H1 (cell line): Measurements from ENCODE around the gene ARHGEF28. TPM values are rescaled to one million over a fixed set of nuclear protein-coding genes. Genes with fewer than 3 reads are reported as not detected.

ENCODE experiments used
- CTCF ChIA-PET: fragments of 300-600 bp; sonication (Branson Sonifier 250); formaldehyde crosslinking; loops from one replicate; lab custom pipeline; 2021; ENCODE audit not compliant: partially characterized antibody; lab: Charles Lee
- POLR2A ChIA-PET: fragments of 300-600 bp; sonication (Branson Sonifier 250); formaldehyde crosslinking; loops from one replicate; lab custom pipeline; 2021; ENCODE audit warnings: inconsistent platforms; ENCODE audit not compliant: partially characterized antibody; lab: Charles Lee
- DNase-seq, 2 experiments: peaks; one replicate each; pipeline versions ENCODE4 v3.0.0 to v3.0.0-alpha.2; 2010 to 2022; ENCODE audit warnings: low spot score in 2 of 2, low read depth in 1 of 2, mixed read lengths in 1 of 2
- FAIRE-seq: peaks from 2 replicates; lab custom pipeline; 2011; peaks lifted over from hg19 to GRCh38; lab: Jason Lieb, UNC
- H2AFZ ChIP-seq: 2 replicates; pipeline ENCODE4 v1.8.1; 2012; ENCODE audit warnings: low read length, inconsistent platforms
- H2AK5ac ChIP-seq: 2 replicates; pipeline ENCODE4 v1.6.1; 2013; ENCODE audit warnings: low read depth, low read length
- H2BK120ac ChIP-seq: replicated peaks from 2 replicates; pipeline ENCODE3; 2013; ENCODE audit warnings: low read depth, low read length, inconsistent platforms
- H2BK12ac ChIP-seq: 2 replicates; pipeline ENCODE4 v1.6.1; 2013; ENCODE audit warnings: low read depth, low read length
- H2BK15ac ChIP-seq: 2 replicates; pipeline ENCODE4 v1.6.1; 2013; ENCODE audit warnings: low read length
- H2BK20ac ChIP-seq: 2 replicates; pipeline ENCODE4 v1.6.1; 2013; ENCODE audit warnings: low read length
- H2BK5ac ChIP-seq: 2 replicates; pipeline ENCODE4 v1.6.1; 2013; ENCODE audit warnings: low read depth, low read length
- H3K14ac ChIP-seq: 2 replicates; pipeline ENCODE4 v1.6.1; 2013; ENCODE audit warnings: inconsistent platforms; ENCODE audit not compliant: insufficient read length
- H3K18ac ChIP-seq: 2 replicates; pipeline ENCODE4 v1.6.1; 2013; ENCODE audit warnings: low read length; ENCODE audit errors: extremely low read depth
- H3K23ac ChIP-seq: 2 replicates; pipeline ENCODE4 v1.6.1; 2013; ENCODE audit warnings: inconsistent platforms; ENCODE audit not compliant: insufficient read length
- H3K23me2 ChIP-seq: 2 replicates; pipeline ENCODE4 v1.6.1; 2013; ENCODE audit warnings: low read depth, low read length
- H3K27ac ChIP-seq: 2 replicates; pipeline ENCODE4 v1.6.1; 2011; ENCODE audit warnings: low read depth, low read length, inconsistent platforms
- H3K27me3 ChIP-seq, 4 experiments: replicated peaks in 1 of 4; 1 replicate in 1 of 4; 2 replicates in 3 of 4; pipeline versions ENCODE4 v1.6.1 to v1.8.1; 2011 to 2013; ENCODE audit warnings: low read length in 3 of 4, mild to moderate bottlenecking in 3 of 4, inconsistent platforms in 2 of 4, mixed read lengths in 2 of 4, moderate library complexity in 1 of 4; ENCODE audit not compliant: control insufficient read depth in 3 of 4, insufficient read depth in 3 of 4; ENCODE audit errors: extremely low read depth in 1 of 4
- H3K36me3 ChIP-seq, 4 experiments: 2 replicates each; pipeline versions ENCODE4 v1.6.1 to v1.8.1; 2011 to 2013; ENCODE audit warnings: mild to moderate bottlenecking in 4 of 4, low read length in 3 of 4, moderate library complexity in 2 of 4, control low read depth in 1 of 4, inconsistent platforms in 1 of 4; ENCODE audit not compliant: insufficient read depth in 4 of 4, control insufficient read depth in 2 of 4
- H3K4ac ChIP-seq: replicated peaks from 2 replicates; pipeline ENCODE3; 2013; ENCODE audit warnings: low read length, low read depth, mixed read lengths, inconsistent platforms; ENCODE audit not compliant: insufficient read length
- H3K4me1 ChIP-seq, 4 experiments: replicated peaks in 1 of 4; 1 replicate in 1 of 4; 2 replicates in 3 of 4; pipeline versions ENCODE4 v1.6.1 to v1.8.1; 2011 to 2013; ENCODE audit warnings: low read length in 3 of 4, inconsistent platforms in 2 of 4, mixed read lengths in 1 of 4; ENCODE audit not compliant: insufficient read depth in 4 of 4, control insufficient read depth in 3 of 4
- H3K4me2 ChIP-seq, 2 experiments: 2 replicates each; pipeline versions ENCODE4 v1.6.1 to v1.8.1; 2011 to 2013; ENCODE audit warnings: low read depth in 2 of 2, low read length in 2 of 2, control low read depth in 1 of 2, inconsistent platforms in 1 of 2, mild to moderate bottlenecking in 1 of 2; ENCODE audit not compliant: insufficient read depth in 1 of 2
- H3K4me3 ChIP-seq, 4 experiments: fragments of 200-600, 300-600 bp in 1 of 4; sonication (generic), shearing (Covaris generic), sonication (Bioruptor Twin) in 1 of 4; 2 replicates each; pipeline versions ENCODE4 v1.5.1 to v1.8.1; 2011 to 2016; ENCODE audit warnings: low read length in 4 of 4, low read depth in 3 of 4, control low read depth in 2 of 4, inconsistent platforms in 2 of 4, mild to moderate bottlenecking in 2 of 4, mixed read lengths in 1 of 4, moderate library complexity in 1 of 4; ENCODE audit not compliant: insufficient read depth in 2 of 4; ENCODE audit errors: extremely low read depth in 1 of 4
- H3K56ac ChIP-seq: replicated peaks from 2 replicates; pipeline ENCODE3; 2013; ENCODE audit warnings: low read depth, mild to moderate bottlenecking, mixed read lengths, low read length, inconsistent platforms; ENCODE audit not compliant: insufficient read length
- H3K79me1 ChIP-seq: 2 replicates; pipeline ENCODE4 v1.6.1; 2013; ENCODE audit warnings: low read depth, low read length, control low read depth
- H3K79me2 ChIP-seq, 2 experiments: 2 replicates each; pipeline versions ENCODE4 v1.6.1 to v1.8.1; 2012 to 2013; ENCODE audit warnings: low read length in 2 of 2, mild to moderate bottlenecking in 2 of 2, inconsistent platforms in 1 of 2; ENCODE audit not compliant: insufficient read depth in 2 of 2, control insufficient read depth in 1 of 2
- H3K9ac ChIP-seq, 4 experiments: replicated peaks in 1 of 4; 1 replicate in 1 of 4; 2 replicates in 3 of 4; pipeline versions ENCODE4 v1.6.1 to v1.8.1; 2011 to 2013; ENCODE audit warnings: low read depth in 3 of 4, low read length in 3 of 4, control low read depth in 2 of 4, mild to moderate bottlenecking in 2 of 4, moderate library complexity in 2 of 4, inconsistent platforms in 1 of 4; ENCODE audit errors: extremely low read depth in 1 of 4
- H3K9me3 ChIP-seq, 2 experiments: 2 replicates each; pipeline versions ENCODE4 v1.6.1 to v1.8.1; 2012 to 2013; ENCODE audit warnings: mild to moderate bottlenecking in 2 of 2, moderate library complexity in 2 of 2, control low read depth in 1 of 2, inconsistent platforms in 1 of 2, low read depth in 1 of 2, low read length in 1 of 2, mixed read lengths in 1 of 2; ENCODE audit not compliant: insufficient read depth in 2 of 2
- H4K20me1 ChIP-seq, 2 experiments: replicated peaks in 1 of 2; 2 replicates each; pipeline versions ENCODE3 to v1.8.1; 2011 to 2013; ENCODE audit warnings: inconsistent platforms in 2 of 2, low read length in 2 of 2, mild to moderate bottlenecking in 1 of 2; ENCODE audit not compliant: insufficient read depth in 2 of 2, control insufficient read depth in 1 of 2
- H4K5ac ChIP-seq: 2 replicates; pipeline ENCODE4 v1.6.1; 2013; ENCODE audit warnings: low read length, low read depth, mixed read lengths, inconsistent platforms; ENCODE audit not compliant: insufficient read length
- H4K8ac ChIP-seq: 2 replicates; pipeline ENCODE4 v1.8.0; 2013; ENCODE audit warnings: mild to moderate bottlenecking, moderate library complexity, low read length, inconsistent platforms; ENCODE audit not compliant: insufficient read depth; ENCODE audit errors: extremely low read depth
- H4K91ac ChIP-seq: replicated peaks from 2 replicates; pipeline ENCODE3; 2013; ENCODE audit warnings: low read length, mixed read lengths, inconsistent platforms; ENCODE audit not compliant: insufficient read length
- ASH2L ChIP-seq: fragments of 200-600, 300-600 bp; sonication (generic); IDR thresholded peaks from one replicate; pipeline ENCODE4 v1.7.1; 2017; ENCODE audit warnings: low read length
- BACH1 ChIP-seq: IDR thresholded peaks from 2 replicates; pipeline ENCODE4 v1.6.1; 2012; ENCODE audit warnings: low read length, improper control_type of control experiment
- HDAC2 ChIP-seq, 2 experiments: fragments of 300-600 bp in 1 of 2; sonication (generic) in 1 of 2; IDR thresholded peaks; 2 replicates each; pipeline ENCODE4 v1.6.1; 2011 to 2012; ENCODE audit warnings: low read depth in 2 of 2, low read length in 2 of 2, mild to moderate bottlenecking in 2 of 2, moderate library complexity in 2 of 2, borderline replicate concordance in 1 of 2, inconsistent platforms in 1 of 2
- JUN ChIP-seq: IDR thresholded peaks from 2 replicates; pipeline ENCODE4 v1.6.1; 2011; ENCODE audit warnings: low read depth, mild to moderate bottlenecking, improper control_type of control experiment, low read length
- KDM4A ChIP-seq: IDR thresholded peaks from one replicate; pipeline ENCODE4 v1.7.1; 2012; ENCODE audit warnings: low read depth, mild to moderate bottlenecking, moderate library complexity, low read length, inconsistent platforms; ENCODE audit not compliant: severe bottlenecking
- POU5F1 ChIP-seq: IDR thresholded peaks from 2 replicates; pipeline ENCODE4 v1.6.1; 2011; ENCODE audit warnings: low read depth, mild to moderate bottlenecking, low read length, moderate library complexity
- RBBP5 ChIP-seq: IDR thresholded peaks from 2 replicates; pipeline ENCODE4 v1.7.1; 2012; ENCODE audit warnings: low read depth, mild to moderate bottlenecking, inconsistent platforms, low read length, moderate library complexity, borderline replicate concordance
- SAP30 ChIP-seq: fragments of 300-600 bp; sonication (generic); IDR thresholded peaks from 2 replicates; pipeline ENCODE4 v1.7.1; 2012; ENCODE audit warnings: low read length, moderate library complexity, mild to moderate bottlenecking, inconsistent platforms; ENCODE audit not compliant: insufficient read depth, insufficient replicate concordance
- SIRT6 ChIP-seq: IDR thresholded peaks from one replicate; pipeline ENCODE4 v1.7.1; 2012; ENCODE audit warnings: low read length, inconsistent platforms
- SIX5 ChIP-seq: IDR thresholded peaks from 2 replicates; pipeline ENCODE4 v1.6.1; 2011; ENCODE audit warnings: mild to moderate bottlenecking, low read depth, low read length
- SP2 ChIP-seq: IDR thresholded peaks from 2 replicates; pipeline ENCODE4 v1.6.1; 2012; ENCODE audit warnings: mild to moderate bottlenecking, low read length, inconsistent platforms
- TBP ChIP-seq: IDR thresholded peaks from 2 replicates; pipeline ENCODE4 v1.6.1; 2011; ENCODE audit warnings: low read depth, low read length, improper control_type of control experiment
- TEAD4 ChIP-seq: IDR thresholded peaks from 2 replicates; pipeline ENCODE4 v1.6.1; 2012; ENCODE audit warnings: low read depth, low read length, inconsistent platforms, mixed read lengths
- YY1 ChIP-seq: IDR thresholded peaks from 2 replicates; pipeline ENCODE4 v1.6.1; 2011; ENCODE audit warnings: low read depth, mild to moderate bottlenecking, low read length
- WGBS, 2 experiments: shearing (Covaris generic) in 1 of 2; methylation state at CpG; one replicate each; pipeline versions ENCODE4 v1.1.6 to v1.1.7; 2013 to 2015; ENCODE audit warnings: low lambda C conversion rate in 2 of 2, mixed read lengths in 2 of 2, inconsistent platforms in 1 of 2, low coverage in 1 of 2, missing lambda C conversion rate in 1 of 2; ENCODE audit not compliant: insufficient replicate concordance in 2 of 2, insufficient coverage in 1 of 2, insufficient read length in 1 of 2; ENCODE audit errors: extremely low coverage in 1 of 2, missing lambda C conversion rate in 1 of 2; 5-methylcytosine and 5-hydroxymethylcytosine counted together
- polyA plus RNA-seq, 7 experiments: library from polyadenylated mRNA; depleted of rRNA in 3 of 7; stranded (reverse) in 5 of 7; unstranded in 2 of 7; fragments of >200 nt in 5 of 7; fragments of 200-250 nt in 2 of 7; gene quantifications; 1 replicate in 5 of 7; 2 replicates in 1 of 7; 4 replicates in 1 of 7; pipeline versions ENCODE4 v1.2.1 to v1.2.3, GENCODE V29; 2011 to 2013; ENCODE audit warnings: missing spikeins in 2 of 7, mixed read lengths in 2 of 7
- total RNA-seq: library from RNA; stranded (reverse); fragmentation: NEBNext Ultra II Directional; extraction: Animal tissue kit (Norgen Biotek cat#: 25700); gene quantifications from 2 replicates; pipeline ENCODE4 v1.2.1, GENCODE V29; 2021
- TF ChIP-seq, protein P1 (sequence below): IDR thresholded peaks from 2 replicates; pipeline ENCODE4 v1.6.1; 2012; ENCODE audit warnings: inconsistent platforms

The ARHGEF28 gene
- total and polyA plus RNA-seq, 2 of the 8 experiments (the other 6 are each of a cell fraction or from before 2014, with no cell fraction given), result 0.33 to 1.0 TPM

DNA sequence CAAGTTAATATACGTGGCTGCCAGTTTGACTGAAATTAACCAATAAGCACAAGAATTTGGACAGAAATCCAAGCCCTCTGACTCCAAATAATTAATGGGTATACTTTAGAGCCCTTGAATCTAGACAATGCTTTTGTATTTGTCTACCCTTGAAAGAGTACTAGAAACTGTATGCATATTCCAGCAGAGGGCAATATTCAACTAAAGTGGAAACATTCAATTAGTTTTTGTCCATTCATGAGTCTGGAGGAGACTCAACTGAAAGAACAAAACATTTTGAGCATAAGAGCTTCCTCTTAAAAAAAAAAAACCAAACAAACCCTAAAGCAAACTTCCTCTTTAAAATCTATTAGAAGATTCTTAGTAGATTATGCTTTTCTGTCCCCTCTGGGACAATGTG lies 157.8 kb downstream of the ARHGEF28 start:
- CTCF ChIA-PET, result interaction anchor here (0.7 to 1.4 kb wide), 5 partner anchors 9 to 340 kb away, joined by 3 to 5 read pairs (median 3); no protein-coding TSS in a partner anchor
- Histone ChIP-seq H3K4me1 (no peaks in the 10 kb centered on the region), H4K8ac (no peak overlapping the region), H3K56ac (no peak overlapping the region), H2BK12ac (no peak overlapping the region), H2BK20ac (no peak overlapping the region), H3K18ac (no peak overlapping the region), H2AFZ (no peak overlapping the region), H3K36me3 (no peaks in the 10 kb centered on the region), H2BK15ac (no peak overlapping the region), H3K4me3 (no peak overlapping the region), H3K14ac (no peak overlapping the region), H3K23me2 (peaks cover 2% of the 10 kb centered on the region; the same call in 1 of the 2 replicates), H4K91ac (no peak overlapping the region), H3K4ac (no peak overlapping the region), H3K79me2 (no peaks in the 10 kb centered on the region), H3K9me3 (no peaks in the 10 kb centered on the region), H3K4me2 (no peak overlapping the region), H4K5ac (no peak overlapping the region), H3K23ac (no peak overlapping the region), H2AK5ac (no peak overlapping the region), H3K9ac (no peak overlapping the region), H3K27me3 (no peaks in the 10 kb centered on the region), H3K27ac (no peak overlapping the region), H2BK120ac (no peak overlapping the region), H3K79me1 (no peaks in the 10 kb centered on the region), H4K20me1 (no peaks in the 10 kb centered on the region), H2BK5ac (no peak overlapping the region)
- FAIRE-seq, result no peak
- no peak for DNase-seq
- 100% methylated on average over 1 of the region's 1 CpG; no CpG with 5 or more reads in 1 of the 2 experiments for WGBS, 2 experiments
- POLR2A ChIA-PET, result no interaction called here
- TF ChIP-seq HDAC2 (IDR thresholded peaks at IDR 0.05; ENCODE audit: borderline replicate concordance in 1 of 2, low read depth in 2 of 2, low read length in 2 of 2) (no peak), SP2 (no peak), JUN (no peak), SIX5 (no peak), ASH2L (no peak), TEAD4 (no peak), YY1 (no peak), RBBP5 (no peak), SIRT6 (no peak), BACH1 (no peak), SAP30 (no peak), POU5F1 (no peak), TBP (no peak), KDM4A (no peak)
- TF ChIP-seq, protein P1, sequence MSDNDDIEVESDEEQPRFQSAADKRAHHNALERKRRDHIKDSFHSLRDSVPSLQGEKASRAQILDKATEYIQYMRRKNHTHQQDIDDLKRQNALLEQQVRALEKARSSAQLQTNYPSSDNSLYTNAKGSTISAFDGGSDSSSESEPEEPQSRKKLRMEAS, result no peak
